ENCODE results near the gene LCT. TPM values are rescaled to one million over a fixed set of nuclear protein-coding genes. Genes with fewer than 3 reads are reported as not detected.

Gene LCT
- total RNA-seq, 1 donor from 2014 or later, result not detected

- H3K27ac ChIP-seq, result no peak overlapping the region
- ATAC-seq, result no peak
- intact Hi-C loops (cut with DNase I), result no loop called here
These were observed 92.1 kb downstream of the LCT start for GRCh38 chr2:135744760-135745314.

GRCh38 chr2:135743860-135744259 lies 93.1 kb downstream of the LCT start:
- Histone ChIP-seq H3K27me3 (ENCODE audit: low read depth) (no peaks in the 10 kb centered on the region), H3K4me1 (peaks cover 33% of the 10 kb centered on the region), H3K4me3 (peak overlapping the region; percentile 88), H3K36me3 (peaks cover 29% of the 10 kb centered on the region), H3K27ac (no peak overlapping the region), H3K9me3 (no peaks in the 10 kb centered on the region)
- TF ChIP-seq CTCF (IDR thresholded peaks at IDR 0.05), result no peak
- no peak for DNase-seq
- ATAC-seq, result no peak
- intact Hi-C loops (cut with DNase I), result no loop called here

More at GRCh38 chr2:135744760-135745314, 92.1 kb downstream of the LCT start:
- DNase-seq, result no peak
- Histone ChIP-seq H3K36me3 (peaks cover 39% of the 10 kb centered on the region), H3K27me3 (ENCODE audit: low read depth) (no peaks in the 10 kb centered on the region), H3K9me3 (no peaks in the 10 kb centered on the region), H3K4me1 (peaks cover 33% of the 10 kb centered on the region), H3K4me3 (no peak overlapping the region)
- no peak for TF ChIP-seq CTCF (IDR thresholded peaks at IDR 0.05)

GRCh38 chr2:135742325-135742757 lies 94.6 kb downstream of the LCT start:
- DNase-seq, result no peak
- H3K27me3 ChIP-seq (ENCODE audit: low read depth), result no peaks in the 10 kb centered on the region
- intact Hi-C loops (cut with DNase I), result no loop called here

GRCh38 chr2:135741395-135742324 lies 95.3 kb downstream of the LCT start, which contains the start of gene UBXN4:
Gene UBXN4 (plus strand): TSS chr2:135741855. CDS start chr2:135741930, 75 bp downstream.
- H3K9me3 ChIP-seq, result no peaks in the 10 kb centered on the region
- peaks cover 33% of the 10 kb centered on the region for H3K4me1 ChIP-seq
- intact Hi-C loops (cut with DNase I), result no loop called here
- DNase-seq (peak; percentile 99), ATAC-seq (peak; percentile 97 to 98)
- peaks cover 14% of the 10 kb centered on the region for H3K36me3 ChIP-seq
- peak within 1 kb of the TSS; percentile 99 for H3K27ac ChIP-seq
- no peaks in the 10 kb centered on the region for H3K27me3 ChIP-seq (ENCODE audit: low read depth)
- peak within 1 kb of the TSS; percentile 88 for H3K4me3 ChIP-seq
- TF ChIP-seq CTCF (IDR thresholded peaks at IDR 0.05), result peak; percentile 38

More at GRCh38 chr2:135742325-135742757, 94.6 kb downstream of the LCT start:
- Histone ChIP-seq H3K9me3 (no peaks in the 10 kb centered on the region), H3K27ac (peak overlapping the region; percentile 99), H3K36me3 (peaks cover 14% of the 10 kb centered on the region), H3K4me3 (peak overlapping the region; percentile 88), H3K4me1 (peaks cover 33% of the 10 kb centered on the region)
- TF ChIP-seq CTCF (IDR thresholded peaks at IDR 0.05), result no peak
- peak; percentile 65 to 67 for ATAC-seq

- TF ChIP-seq CTCF (IDR thresholded peaks at IDR 0.05), result no peak
- H3K27ac ChIP-seq, result peak overlapping the region; percentile 99
- H3K4me3 ChIP-seq, result no peak overlapping the region
- H3K4me1 ChIP-seq, result peaks cover 30% of the 10 kb centered on the region
- ATAC-seq (no peak), DNase-seq (no peak)
- peaks cover 13% of the 10 kb centered on the region for H3K36me3 ChIP-seq
- no peaks in the 10 kb centered on the region for H3K27me3 ChIP-seq (ENCODE audit: low read depth)
- intact Hi-C loops (cut with DNase I), result no loop called here
- H3K9me3 ChIP-seq, result no peaks in the 10 kb centered on the region
These were observed 96.0 kb downstream of the LCT start for GRCh38 chr2:135741043-135741394.

Measured in lower lobe of right lung (tissue), 2 donors.